GM12864 (cell line): ENCODE data around the gene DLG3.
"Not testable (repeated sequence)": the region's sequence is repeated elsewhere in the genome, so short reads cannot be mapped to it uniquely, and the experiment has no call there.

Experiments
- DNase-seq: peaks from one replicate; pipeline ENCODE4 v3.0.0-alpha.2; 2011; ENCODE audit warnings: low read depth
- H3K4me3 ChIP-seq: 2 replicates; pipeline ENCODE4 v1.5.1; 2011; ENCODE audit warnings: mild to moderate bottlenecking, low read depth, low read length, control low read depth
- TF ChIP-seq, protein P1 (sequence below): IDR thresholded peaks from 2 replicates; pipeline ENCODE4 v1.5.1; 2011; ENCODE audit warnings: low read depth, mild to moderate bottlenecking, moderate library complexity, low read length, control low read depth, inconsistent platforms; ENCODE audit errors: missing control alignments

DLG3 gene

DNA sequence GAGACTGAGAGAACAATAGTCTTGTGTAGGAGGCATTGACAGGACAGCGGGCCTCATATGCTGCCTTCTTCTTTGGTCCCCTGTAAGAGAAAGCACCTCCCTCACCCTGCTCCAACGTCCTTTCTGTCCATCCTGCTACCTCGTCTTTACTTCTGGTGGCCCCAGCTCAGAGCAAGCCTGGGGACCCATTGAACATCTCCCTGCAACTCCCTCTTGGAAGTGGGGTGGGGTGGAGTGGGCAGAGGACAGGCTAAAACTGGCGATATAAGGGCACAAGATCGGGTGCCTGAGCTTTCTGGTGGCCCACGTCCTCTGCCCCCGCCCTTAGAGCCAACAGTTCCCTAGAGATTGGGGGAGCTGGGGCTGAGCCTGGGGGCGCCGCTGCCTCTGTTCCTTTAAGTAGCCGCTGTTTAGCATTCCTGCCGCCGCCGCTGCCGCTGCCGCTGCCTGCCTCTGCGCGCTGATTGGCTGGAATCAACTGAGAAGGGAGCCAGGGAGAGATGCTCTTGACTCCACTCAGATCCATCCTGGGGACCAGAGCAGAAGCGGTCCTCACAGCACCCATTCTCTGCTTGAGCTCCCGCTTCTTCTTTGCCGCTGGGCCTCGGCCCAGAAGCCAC is at the start of gene DLG3:
Gene DLG3 (plus strand): TSS at position 510 of the 620 bp plus-strand sequence. CDS start 367 bp downstream, outside the sequence.
- TF ChIP-seq, protein P1, sequence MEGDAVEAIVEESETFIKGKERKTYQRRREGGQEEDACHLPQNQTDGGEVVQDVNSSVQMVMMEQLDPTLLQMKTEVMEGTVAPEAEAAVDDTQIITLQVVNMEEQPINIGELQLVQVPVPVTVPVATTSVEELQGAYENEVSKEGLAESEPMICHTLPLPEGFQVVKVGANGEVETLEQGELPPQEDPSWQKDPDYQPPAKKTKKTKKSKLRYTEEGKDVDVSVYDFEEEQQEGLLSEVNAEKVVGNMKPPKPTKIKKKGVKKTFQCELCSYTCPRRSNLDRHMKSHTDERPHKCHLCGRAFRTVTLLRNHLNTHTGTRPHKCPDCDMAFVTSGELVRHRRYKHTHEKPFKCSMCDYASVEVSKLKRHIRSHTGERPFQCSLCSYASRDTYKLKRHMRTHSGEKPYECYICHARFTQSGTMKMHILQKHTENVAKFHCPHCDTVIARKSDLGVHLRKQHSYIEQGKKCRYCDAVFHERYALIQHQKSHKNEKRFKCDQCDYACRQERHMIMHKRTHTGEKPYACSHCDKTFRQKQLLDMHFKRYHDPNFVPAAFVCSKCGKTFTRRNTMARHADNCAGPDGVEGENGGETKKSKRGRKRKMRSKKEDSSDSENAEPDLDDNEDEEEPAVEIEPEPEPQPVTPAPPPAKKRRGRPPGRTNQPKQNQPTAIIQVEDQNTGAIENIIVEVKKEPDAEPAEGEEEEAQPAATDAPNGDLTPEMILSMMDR, result no peak
- H3K4me3 ChIP-seq, result no peak within 1 kb of the TSS
- DNase-seq, result no peak

DNA sequence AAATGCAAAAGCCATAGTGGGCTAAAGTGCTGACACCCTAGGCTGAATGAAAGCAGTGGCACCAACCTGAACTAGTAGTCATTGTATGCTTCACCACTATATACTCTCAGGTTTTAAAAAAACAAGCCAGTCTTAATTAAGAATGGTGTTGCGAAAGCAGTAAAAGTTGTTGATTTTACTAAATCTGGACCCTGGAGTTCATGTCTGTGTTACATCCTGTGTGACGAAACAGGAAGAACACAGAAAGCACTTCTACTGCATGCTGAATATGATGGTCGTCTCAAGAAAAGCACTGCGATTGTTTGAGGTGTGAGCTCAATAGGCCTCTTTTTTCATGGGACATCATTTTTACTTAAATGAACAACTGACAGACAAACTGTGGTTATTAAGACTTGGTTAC is 45.7 kb upstream of the DLG3 start:
- H3K4me3 ChIP-seq, result no peak overlapping the region
- TF ChIP-seq, protein P1, result no peak
- DNase-seq, result no peak

DNA sequence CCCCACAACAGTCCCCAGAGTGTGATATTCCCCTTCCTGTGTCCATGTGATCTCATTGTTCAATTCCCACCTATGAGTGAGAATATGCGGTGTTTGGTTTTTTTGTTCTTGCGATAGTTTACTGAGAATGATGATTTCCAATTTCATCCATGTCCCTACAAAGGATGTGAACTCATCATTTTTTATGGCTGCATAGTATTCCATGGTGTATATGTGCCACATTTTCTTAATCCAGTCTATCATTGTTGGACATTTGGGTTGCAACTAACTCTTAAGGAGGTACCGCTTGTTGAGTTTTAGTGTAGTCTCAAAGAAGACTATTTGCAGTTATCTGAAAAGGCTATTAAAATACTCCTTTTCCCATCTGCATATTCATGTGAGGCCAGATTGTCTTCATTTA is 44.5 kb upstream of the DLG3 start:
- not testable (repeated sequence) for H3K4me3 ChIP-seq, DNase-seq

DNA sequence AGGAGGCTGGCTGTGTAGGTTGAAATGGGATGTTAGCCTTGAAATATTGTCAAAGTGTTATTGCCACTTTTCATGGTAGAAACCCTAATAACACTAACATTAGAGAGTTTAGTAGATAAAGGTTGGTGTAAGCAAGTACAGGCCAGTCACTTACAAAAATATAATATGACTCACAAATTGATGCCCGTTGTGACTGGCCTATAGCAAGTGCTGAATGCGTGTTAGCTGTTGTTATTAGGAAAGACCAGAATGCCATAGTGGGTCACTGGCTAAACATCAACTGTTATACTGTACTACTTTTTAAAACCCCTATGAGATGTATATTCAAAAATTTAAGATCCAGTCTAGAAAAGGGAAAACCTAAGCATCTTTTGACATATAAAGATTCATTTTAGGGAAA is 41.9 kb upstream of the DLG3 start:
- no peak for DNase-seq
- H3K4me3 ChIP-seq, result no peak overlapping the region
- TF ChIP-seq, protein P1, result no peak

DNA sequence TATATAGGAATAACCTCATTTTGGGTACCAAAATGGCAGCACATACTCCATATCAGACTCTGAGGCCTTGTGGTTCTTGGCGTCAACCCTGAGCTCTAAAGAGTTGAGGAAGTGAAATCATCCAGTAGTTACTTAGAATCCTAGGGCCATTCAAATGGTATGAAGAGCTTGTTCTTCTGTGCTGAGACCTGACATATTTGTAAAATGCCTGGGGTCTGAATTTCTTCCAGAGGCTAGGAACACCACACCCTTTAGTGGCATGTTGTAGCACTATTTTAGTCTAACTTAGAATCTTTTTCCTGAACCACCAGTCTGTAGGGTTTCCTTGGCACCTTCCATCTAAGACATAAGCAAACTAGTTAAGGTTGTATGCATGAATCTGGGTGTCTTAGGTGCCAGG is 39.6 kb upstream of the DLG3 start:
- no peak for DNase-seq
- H3K4me3 ChIP-seq, result no peak overlapping the region
- TF ChIP-seq, protein P1, result no peak

DNA sequence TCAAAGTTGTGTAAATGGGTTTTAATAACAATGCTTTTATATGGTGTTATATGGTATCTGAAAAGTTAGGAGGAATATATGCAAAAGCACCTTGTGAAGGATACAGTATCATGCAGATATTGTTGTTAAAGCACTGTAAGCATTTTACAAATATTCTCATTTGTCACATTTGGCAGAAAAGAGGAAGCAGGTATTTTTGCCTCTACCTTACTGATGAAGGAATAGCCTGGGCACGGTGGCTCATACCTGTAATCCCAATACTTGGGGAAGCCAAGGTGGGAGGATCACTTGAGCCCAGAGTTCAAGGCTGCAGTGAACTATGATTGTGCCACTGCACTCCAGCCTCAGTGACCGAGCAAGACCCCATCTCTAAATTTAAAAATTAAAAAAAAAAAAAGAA is 33.7 kb upstream of the DLG3 start:
- H3K4me3 ChIP-seq, result no peak overlapping the region
- TF ChIP-seq, protein P1, result no peak
- DNase-seq, result no peak

DNA sequence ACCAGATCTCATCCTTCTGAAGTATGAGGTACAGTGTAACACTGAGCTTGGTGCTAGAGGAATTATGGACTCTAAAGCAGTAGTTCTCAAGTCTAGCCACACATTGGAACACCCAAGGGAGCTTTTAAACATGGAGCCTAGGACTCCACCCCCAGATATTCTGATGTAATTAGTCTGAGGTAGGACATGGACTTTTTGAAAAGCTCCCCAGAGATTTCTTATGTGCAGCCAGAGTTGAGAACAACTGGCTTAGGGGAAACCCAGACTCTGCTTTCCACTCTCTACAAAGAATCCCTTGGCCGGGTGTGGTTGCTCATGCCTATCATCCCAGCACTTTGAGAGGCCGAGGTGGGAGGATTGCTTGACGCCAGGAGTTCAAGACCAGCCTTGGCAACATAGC is 33.2 kb upstream of the DLG3 start:
- H3K4me3 ChIP-seq, result no peak overlapping the region
- TF ChIP-seq, protein P1, result no peak
- DNase-seq, result no peak
